Ishikawa (cell line): Measurements from ENCODE around the gene ABCF3.

Experiments used
- CEBPB ChIP-seq: IDR thresholded peaks from 2 replicates; pipeline ENCODE4 v1.6.1; 2012
- CREB1 ChIP-seq: IDR thresholded peaks from 2 replicates; pipeline ENCODE4 v1.6.1; 2012; ENCODE audit warnings: low read depth
- EGR1 ChIP-seq: IDR thresholded peaks from 2 replicates; pipeline ENCODE4 v1.6.1; 2012
- EP300 ChIP-seq: IDR thresholded peaks from 2 replicates; pipeline ENCODE4 v1.6.1; 2012; ENCODE audit warnings: borderline replicate concordance
- FOXM1 ChIP-seq: IDR thresholded peaks from 2 replicates; pipeline ENCODE4 v1.6.1; 2012; ENCODE audit warnings: low read depth, borderline replicate concordance
- NFIC ChIP-seq: IDR thresholded peaks from 2 replicates; pipeline ENCODE4 v1.6.1; 2012
- RAD21 ChIP-seq: IDR thresholded peaks from 2 replicates; pipeline ENCODE4 v1.6.1; 2012; ENCODE audit warnings: low read depth
- TAF1 ChIP-seq: IDR thresholded peaks from 2 replicates; pipeline ENCODE4 v1.6.1; 2012; ENCODE audit warnings: low read depth, mild to moderate bottlenecking
- TCF12 ChIP-seq: IDR thresholded peaks from 2 replicates; pipeline ENCODE4 v1.6.1; 2012; ENCODE audit warnings: low read depth
- TEAD4 ChIP-seq: IDR thresholded peaks from 2 replicates; pipeline ENCODE4 v1.6.1; 2012
- YY1 ChIP-seq: IDR thresholded peaks from 2 replicates; pipeline ENCODE4 v1.6.1; 2012; ENCODE audit warnings: low read depth
- ZBTB7A ChIP-seq: IDR thresholded peaks from 2 replicates; pipeline ENCODE4 v1.6.1; 2012; ENCODE audit warnings: low read depth
- TF ChIP-seq, protein P1 (sequence below): IDR thresholded peaks from 2 replicates; pipeline ENCODE4 v1.6.1; 2012
- TF ChIP-seq, protein P2 (sequence below): IDR thresholded peaks from 2 replicates; pipeline ENCODE4 v1.6.1; 2012; ENCODE audit warnings: low read depth, mild to moderate bottlenecking
- TF ChIP-seq, protein P3 (sequence below): IDR thresholded peaks from 2 replicates; pipeline ENCODE4 v1.6.1; 2012

Gene ABCF3

GRCh38 chr3:184177767-184178306 lies 8.2 kb upstream of the ABCF3 start:
- TF ChIP-seq TCF12 (no peak), CREB1 (no peak), RAD21 (no peak), ZBTB7A (no peak), EGR1 (no peak), TEAD4 (no peak), TAF1 (no peak), YY1 (no peak), CEBPB (no peak), FOXM1 (no peak), NFIC (no peak)
- TF ChIP-seq, protein P1, sequence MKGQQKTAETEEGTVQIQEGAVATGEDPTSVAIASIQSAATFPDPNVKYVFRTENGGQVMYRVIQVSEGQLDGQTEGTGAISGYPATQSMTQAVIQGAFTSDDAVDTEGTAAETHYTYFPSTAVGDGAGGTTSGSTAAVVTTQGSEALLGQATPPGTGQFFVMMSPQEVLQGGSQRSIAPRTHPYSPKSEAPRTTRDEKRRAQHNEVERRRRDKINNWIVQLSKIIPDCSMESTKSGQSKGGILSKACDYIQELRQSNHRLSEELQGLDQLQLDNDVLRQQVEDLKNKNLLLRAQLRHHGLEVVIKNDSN: no peak
- TF ChIP-seq, protein P2, sequence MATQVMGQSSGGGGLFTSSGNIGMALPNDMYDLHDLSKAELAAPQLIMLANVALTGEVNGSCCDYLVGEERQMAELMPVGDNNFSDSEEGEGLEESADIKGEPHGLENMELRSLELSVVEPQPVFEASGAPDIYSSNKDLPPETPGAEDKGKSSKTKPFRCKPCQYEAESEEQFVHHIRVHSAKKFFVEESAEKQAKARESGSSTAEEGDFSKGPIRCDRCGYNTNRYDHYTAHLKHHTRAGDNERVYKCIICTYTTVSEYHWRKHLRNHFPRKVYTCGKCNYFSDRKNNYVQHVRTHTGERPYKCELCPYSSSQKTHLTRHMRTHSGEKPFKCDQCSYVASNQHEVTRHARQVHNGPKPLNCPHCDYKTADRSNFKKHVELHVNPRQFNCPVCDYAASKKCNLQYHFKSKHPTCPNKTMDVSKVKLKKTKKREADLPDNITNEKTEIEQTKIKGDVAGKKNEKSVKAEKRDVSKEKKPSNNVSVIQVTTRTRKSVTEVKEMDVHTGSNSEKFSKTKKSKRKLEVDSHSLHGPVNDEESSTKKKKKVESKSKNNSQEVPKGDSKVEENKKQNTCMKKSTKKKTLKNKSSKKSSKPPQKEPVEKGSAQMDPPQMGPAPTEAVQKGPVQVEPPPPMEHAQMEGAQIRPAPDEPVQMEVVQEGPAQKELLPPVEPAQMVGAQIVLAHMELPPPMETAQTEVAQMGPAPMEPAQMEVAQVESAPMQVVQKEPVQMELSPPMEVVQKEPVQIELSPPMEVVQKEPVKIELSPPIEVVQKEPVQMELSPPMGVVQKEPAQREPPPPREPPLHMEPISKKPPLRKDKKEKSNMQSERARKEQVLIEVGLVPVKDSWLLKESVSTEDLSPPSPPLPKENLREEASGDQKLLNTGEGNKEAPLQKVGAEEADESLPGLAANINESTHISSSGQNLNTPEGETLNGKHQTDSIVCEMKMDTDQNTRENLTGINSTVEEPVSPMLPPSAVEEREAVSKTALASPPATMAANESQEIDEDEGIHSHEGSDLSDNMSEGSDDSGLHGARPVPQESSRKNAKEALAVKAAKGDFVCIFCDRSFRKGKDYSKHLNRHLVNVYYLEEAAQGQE: no peak
- TF ChIP-seq, protein P3, sequence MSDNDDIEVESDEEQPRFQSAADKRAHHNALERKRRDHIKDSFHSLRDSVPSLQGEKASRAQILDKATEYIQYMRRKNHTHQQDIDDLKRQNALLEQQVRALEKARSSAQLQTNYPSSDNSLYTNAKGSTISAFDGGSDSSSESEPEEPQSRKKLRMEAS: no peak

- TF ChIP-seq EGR1: no peak
- TF ChIP-seq FOXM1: no peak
- no peak for TF ChIP-seq TAF1
- no peak for TF ChIP-seq CEBPB
- TF ChIP-seq, protein P1: no peak
- TF ChIP-seq ZBTB7A: no peak
- TF ChIP-seq, protein P3: no peak
- no peak for TF ChIP-seq YY1
- TF ChIP-seq TCF12: no peak
- TF ChIP-seq EP300: no peak
- no peak for TF ChIP-seq CREB1
- TF ChIP-seq NFIC: no peak
- TF ChIP-seq, protein P2: no peak
- TF ChIP-seq TEAD4: no peak
- no peak for TF ChIP-seq RAD21
Measured at GRCh38 chr3:184178521-184179138, 7.4 kb upstream of the ABCF3 start.

DNA sequence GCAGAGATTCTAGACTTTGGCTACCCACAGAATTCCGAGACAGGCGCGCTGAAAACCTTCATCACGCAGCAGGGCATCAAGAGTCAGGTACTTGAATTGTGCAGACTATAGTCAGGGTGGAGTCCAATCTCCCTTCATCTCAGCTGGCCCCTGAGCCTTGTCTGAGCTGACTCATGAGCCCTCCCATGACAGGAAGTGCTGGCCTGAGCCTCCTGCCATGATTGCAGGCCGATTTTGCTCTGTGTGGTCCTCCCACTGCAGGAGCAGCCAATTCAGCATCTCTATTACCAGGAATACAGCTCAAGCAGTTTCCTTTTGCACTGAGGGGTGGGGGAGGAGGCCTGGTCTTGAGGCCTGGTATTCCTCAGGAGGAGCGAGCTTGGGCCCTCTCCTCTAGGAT lies 5.8 kb upstream of the ABCF3 start:
- TF ChIP-seq, protein P1: no peak
- TF ChIP-seq TCF12 (no peak), FOXM1 (no peak), TAF1 (no peak), ZBTB7A (no peak), NFIC (no peak), CREB1 (no peak), CEBPB (no peak), TEAD4 (no peak), RAD21 (no peak), EP300 (no peak), EGR1 (no peak), YY1 (no peak)
- TF ChIP-seq, protein P3: no peak
- TF ChIP-seq, protein P2: no peak

GRCh38 chr3:184181596-184181995 lies 4.4 kb upstream of the ABCF3 start:
- no peak for TF ChIP-seq CEBPB
- TF ChIP-seq EP300: no peak
- TF ChIP-seq TEAD4: no peak
- TF ChIP-seq FOXM1: no peak
- TF ChIP-seq, protein P3: no peak
- TF ChIP-seq TAF1: no peak
- TF ChIP-seq TCF12: no peak
- TF ChIP-seq YY1: no peak
- TF ChIP-seq CREB1: no peak
- TF ChIP-seq NFIC: no peak
- TF ChIP-seq, protein P2: no peak
- TF ChIP-seq, protein P1: no peak
- TF ChIP-seq ZBTB7A: no peak
- TF ChIP-seq RAD21: no peak
